ENCODE measurements around the gene GLB1L2. TPM values are rescaled to one million over a fixed set of nuclear protein-coding genes. Genes with fewer than 3 reads are reported as not detected.

Gene GLB1L2
- total RNA-seq, 1 experiment from 2014 or later = 3.7 TPM

DNA sequence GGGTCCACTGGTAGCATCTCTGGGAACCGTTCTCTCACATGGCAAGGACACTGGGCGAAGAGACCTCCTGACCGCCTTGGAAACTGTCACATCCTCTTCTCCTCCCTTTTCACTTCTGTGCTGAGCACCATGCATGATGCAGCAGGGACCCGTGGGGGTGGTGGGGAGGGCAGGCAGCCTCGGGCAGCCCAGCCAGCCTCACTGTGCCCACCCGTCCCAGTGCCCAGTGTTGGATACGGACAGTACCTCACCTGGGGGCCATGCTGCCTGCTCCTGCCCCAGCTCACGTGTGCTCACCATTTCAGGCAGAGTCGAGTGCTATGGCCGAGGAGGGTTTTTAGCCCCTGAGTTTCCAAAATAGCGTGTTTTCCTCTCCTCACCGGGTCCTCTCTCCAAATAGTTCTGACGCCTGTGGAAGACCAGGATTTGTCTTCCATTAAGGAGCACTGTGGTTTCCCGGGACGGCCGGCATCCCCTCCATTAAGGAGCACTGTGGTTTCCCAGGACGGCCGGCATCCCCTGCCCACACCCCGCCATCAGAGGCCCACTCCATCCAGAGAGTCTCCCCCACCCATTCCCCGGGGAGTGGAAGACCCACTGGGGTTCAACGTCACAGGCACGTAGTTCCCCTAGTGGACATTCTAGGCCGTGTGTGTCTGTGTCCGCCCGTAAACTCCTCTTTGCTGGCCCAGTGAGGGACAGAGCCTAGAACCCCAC lies 57.8 kb downstream of the GLB1L2 start:
- Histone ChIP-seq H3K27me3 (ENCODE audit: control insufficient read depth, insufficient read depth, low read length) (no peaks in the 10 kb centered on the region), H3K36me3 (replicated peaks; ENCODE audit: control insufficient read depth, insufficient read depth, low read length) (no peaks in the 10 kb centered on the region; the same call in 1 of the 2 replicates), H3K4me3 (ENCODE audit: insufficient read depth, low read depth, low read length) (no peak overlapping the region)
- no peak for DNase-seq

DNA sequence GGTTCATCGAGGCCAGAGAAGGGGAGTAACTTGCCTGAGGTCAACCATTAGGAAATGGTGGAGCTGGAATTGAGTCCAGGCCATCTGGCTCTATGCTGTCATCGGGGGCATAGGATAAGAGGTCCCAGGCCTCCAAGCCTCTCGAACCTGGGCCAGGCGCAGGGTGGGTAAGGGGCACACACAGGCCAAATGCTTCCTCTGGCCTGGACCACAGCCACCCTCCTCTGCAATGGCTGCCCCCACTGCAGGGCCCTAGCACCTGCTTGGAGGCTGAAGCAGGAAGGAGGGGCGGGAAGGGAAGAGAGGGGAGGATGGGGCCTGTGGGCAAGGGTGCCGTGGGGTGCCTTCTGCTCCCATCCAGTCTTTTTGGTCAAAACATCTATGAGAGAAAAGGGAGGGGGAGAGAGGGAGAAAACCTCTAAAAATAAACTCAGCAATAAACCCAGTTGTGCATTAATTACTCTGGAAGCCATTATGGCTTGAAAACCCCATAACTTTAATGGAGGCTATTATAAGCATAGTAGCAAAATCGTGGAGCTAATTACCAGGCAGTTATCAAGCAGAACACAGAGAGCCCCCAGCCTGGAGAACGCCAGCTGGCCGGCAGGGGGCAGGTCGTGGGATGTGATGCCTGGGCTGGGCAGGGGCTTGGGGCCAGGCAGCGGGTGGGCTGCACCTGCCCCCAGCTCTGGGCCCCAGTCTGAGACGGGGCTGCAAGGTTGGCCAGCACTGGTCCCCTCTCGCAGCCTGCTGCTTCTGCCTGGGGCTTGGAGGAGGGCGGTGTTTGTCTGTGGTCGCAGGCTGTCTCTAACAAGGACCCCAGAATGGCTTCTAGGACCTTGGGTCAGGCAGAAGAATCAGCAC lies 59.1 kb downstream of the GLB1L2 start:
- Histone ChIP-seq H3K4me3 (ENCODE audit: insufficient read depth, low read depth, low read length) (no peak overlapping the region), H3K36me3 (replicated peaks; ENCODE audit: control insufficient read depth, insufficient read depth, low read length) (no peaks in the 10 kb centered on the region; the same call in 1 of the 2 replicates)
- peak; percentile 81 for DNase-seq

DNA sequence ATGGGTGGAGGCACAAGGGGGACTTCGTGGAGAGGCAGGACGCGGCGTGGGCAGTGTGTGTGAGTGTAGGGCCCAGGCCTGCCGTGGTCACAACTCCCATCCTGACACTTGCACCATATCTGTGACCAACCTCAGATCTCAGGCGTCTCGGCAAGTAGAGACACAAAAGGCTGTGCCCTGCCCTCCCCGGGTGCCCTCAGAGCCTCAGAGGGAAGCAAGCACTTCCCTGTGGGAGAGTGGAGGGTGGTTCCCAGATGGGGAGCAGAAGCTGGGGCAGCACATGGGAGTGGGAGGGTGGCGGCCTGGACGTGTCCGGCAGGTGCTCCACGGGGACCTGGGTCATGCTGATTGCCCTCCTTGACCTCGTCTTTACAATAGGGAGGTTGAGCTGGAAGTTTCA lies 59.9 kb downstream of the GLB1L2 start:
- DNase-seq = no peak
- Histone ChIP-seq H3K36me3 (replicated peaks; ENCODE audit: control insufficient read depth, insufficient read depth, low read length) (no peaks in the 10 kb centered on the region; the same call in 1 of the 2 replicates), H3K4me3 (ENCODE audit: insufficient read depth, low read depth, low read length) (no peak overlapping the region), H3K27me3 (ENCODE audit: control insufficient read depth, insufficient read depth, low read length) (no peaks in the 10 kb centered on the region)

More for the DNA sequence above, 59.1 kb downstream of the GLB1L2 start:
- no peaks in the 10 kb centered on the region for H3K27me3 ChIP-seq (ENCODE audit: control insufficient read depth, insufficient read depth, low read length)

DNA sequence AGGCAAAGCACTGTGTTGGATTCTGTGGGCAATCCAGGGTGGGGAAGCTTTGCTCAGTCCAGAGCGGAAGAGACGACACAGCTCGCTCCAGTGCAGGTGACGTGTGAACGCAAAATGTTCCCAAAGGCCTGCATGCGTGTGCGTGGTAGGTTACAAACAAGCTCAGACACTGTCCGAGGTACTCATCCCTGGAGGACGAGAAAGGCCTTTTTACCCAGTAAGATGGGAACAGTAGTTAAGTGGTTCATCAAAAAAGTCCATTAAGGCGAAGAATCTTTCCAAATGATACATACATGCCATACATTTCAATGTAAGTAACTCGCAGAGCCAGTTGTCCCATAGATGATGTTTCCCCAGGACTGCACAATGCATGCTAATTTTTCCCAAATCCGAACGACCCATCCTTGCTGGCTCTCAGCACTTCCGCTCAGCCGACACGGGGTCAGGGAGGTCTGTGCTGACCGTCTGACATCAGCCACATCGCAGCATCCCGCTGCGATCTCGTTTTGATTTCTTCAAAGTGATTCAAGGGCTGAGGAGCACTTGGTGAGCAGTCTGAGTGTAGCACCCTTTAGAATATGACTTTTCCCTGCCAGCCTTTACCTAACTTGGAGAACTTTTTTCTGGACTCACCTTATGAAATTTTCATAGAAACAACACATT lies 61.3 kb downstream of the GLB1L2 start:
- DNase-seq = no peak
- Histone ChIP-seq H3K27me3 (ENCODE audit: control insufficient read depth, insufficient read depth, low read length) (no peaks in the 10 kb centered on the region), H3K36me3 (replicated peaks; ENCODE audit: control insufficient read depth, insufficient read depth, low read length) (no peaks in the 10 kb centered on the region), H3K4me3 (ENCODE audit: insufficient read depth, low read depth, low read length) (no peak overlapping the region)

DNA sequence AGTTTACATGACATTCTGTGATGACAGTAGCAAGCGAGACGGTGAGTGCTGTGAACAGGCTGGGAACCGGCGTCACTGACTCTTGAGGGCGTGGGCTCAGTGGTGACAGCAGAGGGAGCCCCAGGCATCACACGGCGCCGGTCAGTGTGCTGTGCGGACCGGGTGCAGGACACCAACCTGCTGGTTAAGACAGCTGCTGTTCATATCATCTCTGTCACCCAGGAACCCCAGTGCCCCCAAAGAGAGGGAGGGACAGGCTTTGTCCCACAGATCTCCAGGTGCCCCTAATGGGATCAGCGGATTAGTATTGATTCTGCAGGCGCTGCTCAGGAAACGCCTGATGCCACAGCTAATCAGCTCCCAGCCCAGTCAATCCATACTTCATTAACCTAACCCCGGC lies 61.9 kb downstream of the GLB1L2 start:
- Histone ChIP-seq H3K4me3 (ENCODE audit: insufficient read depth, low read depth, low read length) (no peak overlapping the region), H3K27me3 (ENCODE audit: control insufficient read depth, insufficient read depth, low read length) (no peaks in the 10 kb centered on the region), H3K36me3 (replicated peaks; ENCODE audit: control insufficient read depth, insufficient read depth, low read length) (no peaks in the 10 kb centered on the region)
- DNase-seq = peak; percentile 93

DNA sequence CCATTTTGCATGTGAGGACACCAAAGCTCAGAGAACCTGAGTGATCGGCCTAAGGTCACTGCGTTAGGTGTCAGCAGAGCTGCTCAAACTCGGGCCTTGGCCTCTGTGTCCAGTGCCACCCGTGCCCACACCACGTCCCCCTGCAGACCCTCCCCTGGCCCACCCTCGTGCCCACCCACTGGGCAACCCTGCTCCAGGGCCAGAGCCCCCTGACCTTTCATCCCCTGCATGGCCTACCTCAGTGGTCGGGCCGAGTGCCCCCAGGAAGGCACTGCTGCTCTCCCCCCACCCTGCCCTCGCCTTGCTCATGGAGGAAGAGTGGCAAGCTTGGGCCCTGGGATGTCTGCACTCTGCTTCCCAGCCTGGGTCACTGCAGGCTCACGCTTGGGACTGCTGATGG lies 62.5 kb downstream of the GLB1L2 start:
- no peak for DNase-seq
- Histone ChIP-seq H3K27me3 (ENCODE audit: control insufficient read depth, insufficient read depth, low read length) (no peaks in the 10 kb centered on the region), H3K36me3 (replicated peaks; ENCODE audit: control insufficient read depth, insufficient read depth, low read length) (no peaks in the 10 kb centered on the region), H3K4me3 (ENCODE audit: insufficient read depth, low read depth, low read length) (no peak overlapping the region)

DNA sequence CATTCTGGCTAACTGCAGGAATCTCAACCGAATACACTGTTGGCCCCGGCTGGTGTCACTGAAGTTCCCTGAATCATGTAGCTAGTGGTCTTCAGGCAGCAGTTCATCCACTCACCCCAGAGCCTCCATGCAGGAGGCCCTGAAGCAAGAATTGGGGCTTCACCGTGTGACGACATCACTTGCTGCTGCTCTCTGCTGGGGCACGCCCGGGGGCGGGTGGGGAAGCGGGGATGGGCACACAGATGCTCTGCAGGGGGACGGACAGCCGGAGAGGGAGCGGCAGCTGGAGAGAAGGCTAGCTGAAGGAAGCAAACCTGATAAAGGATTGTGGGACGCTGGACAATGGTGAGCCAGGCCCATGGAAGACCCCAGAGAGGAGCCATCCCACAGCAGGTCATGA lies 63.2 kb downstream of the GLB1L2 start:
- no peak for DNase-seq
- Histone ChIP-seq H3K27me3 (ENCODE audit: control insufficient read depth, insufficient read depth, low read length) (no peaks in the 10 kb centered on the region), H3K36me3 (replicated peaks; ENCODE audit: control insufficient read depth, insufficient read depth, low read length) (no peaks in the 10 kb centered on the region), H3K4me3 (ENCODE audit: insufficient read depth, low read depth, low read length) (no peak overlapping the region)

DNA sequence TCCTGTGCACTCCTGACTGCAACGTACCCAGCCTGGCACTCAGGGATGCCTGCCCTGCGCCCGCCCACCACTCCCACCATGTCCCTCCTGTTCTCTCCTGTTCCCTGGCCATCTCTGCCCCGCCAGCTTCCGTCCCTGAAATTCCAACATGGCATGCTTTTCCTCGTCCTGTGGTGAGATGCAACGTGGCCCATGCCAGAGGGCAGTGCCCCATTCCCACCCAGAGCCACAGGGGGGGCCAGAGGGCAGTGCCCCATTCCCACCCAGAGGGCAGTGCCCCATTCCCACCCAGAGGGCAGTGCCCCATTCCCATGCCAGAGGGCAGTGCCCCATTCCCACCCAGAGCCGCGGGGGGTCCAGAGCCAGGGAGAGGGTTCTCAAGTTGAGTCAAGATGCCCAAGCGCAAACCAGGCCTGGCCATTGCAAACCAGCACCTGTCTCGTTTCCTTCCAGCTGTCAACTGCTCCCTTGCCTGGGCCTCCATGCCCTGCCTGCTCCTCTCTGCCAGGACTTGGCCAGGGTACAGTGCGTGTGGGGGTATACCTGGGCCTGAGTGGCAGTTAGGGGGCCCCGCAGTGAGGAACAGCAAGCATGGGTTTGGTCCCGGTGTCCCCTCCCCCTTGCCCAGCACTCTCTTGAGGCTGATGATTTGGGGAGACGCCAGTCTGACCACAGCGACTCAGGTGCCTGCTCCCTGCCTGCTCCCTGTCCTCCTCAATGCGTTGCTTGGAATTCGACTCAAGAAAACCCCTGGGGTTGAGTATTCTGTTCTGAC lies 65.7 kb downstream of the GLB1L2 start:
- Histone ChIP-seq H3K27me3 (ENCODE audit: control insufficient read depth, insufficient read depth, low read length) (no peaks in the 10 kb centered on the region), H3K4me3 (ENCODE audit: insufficient read depth, low read depth, low read length) (no peak overlapping the region), H3K36me3 (replicated peaks; ENCODE audit: control insufficient read depth, insufficient read depth, low read length) (no peaks in the 10 kb centered on the region)
- DNase-seq = peak; percentile 66

DNA sequence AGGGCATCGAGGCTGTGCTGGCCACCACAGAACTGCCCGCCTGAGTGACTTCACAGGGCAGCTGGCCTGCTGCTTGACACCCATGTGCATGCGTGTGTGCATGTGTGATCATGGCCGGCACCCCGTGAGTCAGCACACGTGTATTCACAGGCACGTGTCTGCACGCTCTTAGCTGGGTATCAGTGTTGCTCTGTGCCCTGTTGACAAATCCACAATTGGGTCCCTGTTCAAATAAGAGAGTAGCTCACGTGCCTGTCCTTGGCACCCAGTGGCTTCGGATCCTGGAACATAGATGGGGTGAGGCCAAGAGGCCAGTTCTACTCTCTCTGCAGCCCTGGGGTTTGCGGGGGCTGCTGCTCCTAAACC lies 66.3 kb downstream of the GLB1L2 start:
- peak; percentile 43 for DNase-seq
- Histone ChIP-seq H3K27me3 (ENCODE audit: control insufficient read depth, insufficient read depth, low read length) (no peaks in the 10 kb centered on the region), H3K4me3 (ENCODE audit: insufficient read depth, low read depth, low read length) (no peak overlapping the region), H3K36me3 (replicated peaks; ENCODE audit: control insufficient read depth, insufficient read depth, low read length) (no peaks in the 10 kb centered on the region)

DNA sequence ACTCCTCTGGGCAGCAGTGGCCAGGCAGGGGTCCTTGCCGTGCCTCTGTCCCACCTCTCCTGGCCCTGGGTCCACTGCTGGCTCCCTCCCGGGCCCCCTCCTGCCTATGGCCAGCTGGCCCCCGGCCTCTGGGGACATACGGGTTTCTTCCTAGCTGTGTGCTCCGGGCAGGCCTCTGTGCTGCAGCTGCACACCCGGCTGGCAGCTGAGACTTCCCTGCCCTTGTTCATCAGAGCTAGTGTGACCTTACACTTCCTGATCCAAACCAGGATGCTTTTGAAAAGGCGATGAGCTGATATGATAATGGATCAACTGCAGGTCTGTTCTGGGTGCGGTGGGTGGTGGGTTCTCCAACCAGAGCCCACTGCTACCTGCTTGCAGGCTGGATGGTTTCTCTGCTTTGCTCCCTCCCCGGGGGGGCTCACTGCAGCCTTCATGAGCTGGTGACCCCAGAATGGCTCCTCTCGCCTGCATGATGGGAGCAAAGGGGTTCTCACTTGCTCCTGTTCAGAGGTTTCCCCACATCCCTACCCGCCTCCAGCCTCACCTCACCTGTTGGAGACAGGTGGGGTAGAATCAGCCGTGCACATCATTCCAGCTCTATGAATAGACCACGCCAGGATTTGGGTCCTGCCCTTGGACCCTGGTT lies 67.0 kb downstream of the GLB1L2 start:
- Histone ChIP-seq H3K27me3 (ENCODE audit: control insufficient read depth, insufficient read depth, low read length) (no peaks in the 10 kb centered on the region), H3K4me3 (ENCODE audit: insufficient read depth, low read depth, low read length) (no peak overlapping the region), H3K36me3 (replicated peaks; ENCODE audit: control insufficient read depth, insufficient read depth, low read length) (no peaks in the 10 kb centered on the region)
- DNase-seq = peak; percentile 60

DNA sequence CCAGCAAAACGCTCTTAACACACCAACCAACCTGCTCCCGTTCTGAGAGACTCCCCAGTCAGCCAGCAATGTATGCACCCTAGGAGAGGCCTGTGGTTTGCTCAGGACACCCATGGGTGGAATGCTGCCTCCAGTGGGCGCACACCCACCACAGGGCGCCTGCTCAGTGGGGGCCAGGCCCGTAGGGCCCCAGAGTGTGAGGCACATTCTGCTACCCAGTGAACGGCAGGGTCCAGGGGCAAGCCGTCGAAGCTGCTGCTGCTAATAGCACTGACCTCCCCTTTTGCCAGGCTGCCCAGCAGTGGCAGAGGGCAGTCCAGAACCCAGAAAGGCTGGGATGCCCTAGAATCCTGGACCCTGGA lies 67.5 kb downstream of the GLB1L2 start:
- H3K27me3 ChIP-seq (ENCODE audit: control insufficient read depth, insufficient read depth, low read length) = no peaks in the 10 kb centered on the region
- H3K36me3 ChIP-seq (replicated peaks; ENCODE audit: control insufficient read depth, insufficient read depth, low read length) = no peaks in the 10 kb centered on the region
- DNase-seq = peak; percentile 53
- no peak overlapping the region for H3K4me3 ChIP-seq (ENCODE audit: insufficient read depth, low read depth, low read length)

DNA sequence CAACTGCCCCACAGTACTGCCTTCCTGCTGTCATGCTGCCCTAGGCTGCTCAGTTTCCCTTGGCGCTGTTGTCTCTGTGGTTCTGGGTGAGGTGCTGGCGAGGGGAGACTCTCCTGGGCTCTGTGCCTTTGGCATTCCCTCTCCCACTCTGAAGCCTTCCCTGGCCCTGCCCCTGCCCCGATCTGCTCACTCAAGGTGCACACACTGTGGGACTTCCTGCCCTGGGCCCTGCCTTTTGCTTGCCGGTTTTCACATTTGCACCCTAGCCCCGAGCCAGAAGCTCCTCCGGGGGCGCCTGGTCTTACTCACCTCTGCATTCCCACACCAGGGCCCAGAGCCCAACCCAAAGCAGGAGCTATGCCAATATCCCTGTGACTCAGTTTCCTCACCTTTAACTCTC lies 68.2 kb downstream of the GLB1L2 start:
- H3K27me3 ChIP-seq (ENCODE audit: control insufficient read depth, insufficient read depth, low read length) = no peaks in the 10 kb centered on the region
- H3K4me3 ChIP-seq (ENCODE audit: insufficient read depth, low read depth, low read length) = no peak overlapping the region
- no peaks in the 10 kb centered on the region for H3K36me3 ChIP-seq (replicated peaks; ENCODE audit: control insufficient read depth, insufficient read depth, low read length)
- peak; percentile 52 for DNase-seq

DNA sequence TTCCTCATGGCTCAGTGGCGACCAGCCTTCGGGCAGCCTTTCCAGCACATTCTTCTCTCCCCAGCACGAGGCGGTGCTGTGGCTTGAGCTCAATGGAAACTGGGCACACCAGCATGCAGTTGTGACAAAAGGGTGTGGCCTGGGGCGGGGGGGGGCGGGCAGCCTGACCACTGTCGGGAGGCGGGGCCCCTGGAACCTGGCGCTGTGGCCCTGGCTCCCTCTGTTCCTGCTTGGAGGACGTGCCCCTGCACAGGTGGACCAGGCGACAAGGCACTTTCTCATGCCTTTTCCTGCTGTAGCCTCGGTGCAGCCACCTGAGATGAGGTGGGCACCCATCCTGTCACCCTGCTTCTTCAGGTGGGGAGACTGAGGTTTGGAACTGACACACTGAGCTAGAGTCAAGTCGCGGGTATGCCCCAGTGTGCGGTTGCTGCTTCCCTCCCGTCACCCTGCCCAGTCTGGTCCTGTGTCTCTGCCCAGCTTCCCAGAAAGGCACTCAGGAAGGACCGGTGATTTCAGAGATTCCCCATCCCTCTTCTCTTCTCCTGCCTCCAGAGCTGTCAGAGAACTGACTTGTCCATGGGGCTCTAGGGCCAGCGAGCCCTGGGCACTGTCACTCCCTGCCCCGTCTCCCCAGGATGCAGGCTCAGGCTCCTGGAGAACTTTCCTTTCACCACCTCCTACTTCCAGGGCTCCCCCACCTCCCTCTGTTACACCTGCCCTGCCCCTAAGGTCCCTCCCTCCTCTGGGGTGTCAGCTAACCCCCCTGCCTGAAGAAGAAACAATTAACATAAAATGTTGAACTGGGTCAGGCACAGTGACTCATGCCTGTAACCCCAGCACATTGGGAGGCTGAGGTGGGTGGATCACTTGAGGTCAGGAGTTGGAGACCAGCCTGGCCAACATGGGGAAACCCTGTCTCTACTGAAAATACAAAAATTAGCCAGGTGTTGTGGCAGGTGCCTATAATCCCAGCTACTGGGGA lies 70.3 kb downstream of the GLB1L2 start:
- Histone ChIP-seq H3K27me3 (ENCODE audit: control insufficient read depth, insufficient read depth, low read length) (no peaks in the 10 kb centered on the region), H3K4me3 (ENCODE audit: insufficient read depth, low read depth, low read length) (no peak overlapping the region), H3K36me3 (replicated peaks; ENCODE audit: control insufficient read depth, insufficient read depth, low read length) (no peaks in the 10 kb centered on the region)
- DNase-seq = peak; percentile 67
